Tibial artery (tissue), 4 donors: ENCODE measurements around the gene OR2T27.

Source experiments
- DNase-seq, 2 donors: peaks; one replicate each; pipeline ENCODE4 v3.0.0-alpha.2; 2019
- H3K27ac ChIP-seq, 2 donors: fragments of 200-600 bp; sonication (generic) in 1 of 2; 1 replicate in 1 of 2; 2 replicates in 1 of 2; pipeline ENCODE4 v1.5.1; 2018 to 2019; ENCODE audit warnings: mild to moderate bottlenecking in 1 of 2
- H3K27me3 ChIP-seq, 2 donors: fragments of 200-600 bp; sonication (generic) in 1 of 2; one replicate each; pipeline versions ENCODE4 v1.5.1 to v1.6.0; 2016 to 2019
- H3K36me3 ChIP-seq, 3 donors: fragments of 200-600 bp; sonication (generic) in 2 of 3; one replicate each; pipeline ENCODE4 v1.5.1; 2016 to 2019; ENCODE audit warnings: mild to moderate bottlenecking in 2 of 3
- H3K4me1 ChIP-seq, 4 donors: fragments of 200-600 bp; sonication (generic) in 2 of 4; 1 replicate in 3 of 4; 2 replicates in 1 of 4; pipeline ENCODE4 v1.5.1; 2016 to 2019
- H3K4me3 ChIP-seq, 2 donors: fragments of 200-600 bp; sonication (generic) in 1 of 2; 1 replicate in 1 of 2; 2 replicates in 1 of 2; pipeline ENCODE4 v1.5.1; 2018 to 2019; ENCODE audit warnings: mild to moderate bottlenecking in 2 of 2
- H3K9me3 ChIP-seq, 3 donors: fragments of 200-600 bp; sonication (generic) in 1 of 3; one replicate each; pipeline ENCODE4 v1.5.1; 2016 to 2019
- intact Hi-C: fragments of 100-400 bp; cut with DNase I; formaldehyde crosslinking; loops from one replicate; pipeline ENCODE4 v1.15.0; 2023; ENCODE audit warnings: low total_unique reads
- TF ChIP-seq, protein P1 (sequence below), 2 experiments: fragments of 200-600 bp in 1 of 2; fragments of 450-650 bp in 1 of 2; IDR thresholded peaks; one replicate each; pipeline ENCODE4 v1.5.1; 2017 to 2019; ENCODE audit warnings: antibody characterized with exemption in 2 of 2, mild to moderate bottlenecking in 1 of 2, moderate library complexity in 1 of 2

Gene OR2T27

DNA sequence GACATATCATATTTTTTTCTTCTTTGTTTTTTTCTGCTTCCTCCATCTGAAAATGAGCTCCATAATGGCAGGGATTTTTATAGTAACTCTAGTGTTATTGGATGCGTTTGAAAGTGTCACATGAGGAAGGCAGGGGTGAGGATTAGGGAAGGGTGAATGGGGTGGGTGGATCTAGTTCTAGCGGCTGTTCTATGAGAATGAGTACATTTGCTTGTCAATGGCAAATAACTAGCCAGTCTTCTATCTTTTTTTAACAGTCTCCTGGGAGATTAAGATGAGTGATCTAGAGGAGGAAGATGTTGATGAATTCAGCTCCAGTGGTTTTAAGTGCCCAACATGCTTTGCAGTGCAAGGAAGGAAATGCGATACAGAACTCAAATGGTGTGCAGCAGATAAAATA lies 41.4 kb upstream of the OR2T27 start:
- H3K9me3 ChIP-seq, result peaks cover 0 to 6% (median 0%) of the 10 kb centered on the region in 3 donors
- no peaks in the 10 kb centered on the region for H3K27me3 ChIP-seq
- no peak for DNase-seq
- H3K4me1 ChIP-seq, result peaks cover 0 to 7% (median 0%) of the 10 kb centered on the region in 4 donors
- no peaks in the 10 kb centered on the region for H3K36me3 ChIP-seq
- no peak overlapping the region for H3K27ac ChIP-seq
- TF ChIP-seq, protein P1, sequence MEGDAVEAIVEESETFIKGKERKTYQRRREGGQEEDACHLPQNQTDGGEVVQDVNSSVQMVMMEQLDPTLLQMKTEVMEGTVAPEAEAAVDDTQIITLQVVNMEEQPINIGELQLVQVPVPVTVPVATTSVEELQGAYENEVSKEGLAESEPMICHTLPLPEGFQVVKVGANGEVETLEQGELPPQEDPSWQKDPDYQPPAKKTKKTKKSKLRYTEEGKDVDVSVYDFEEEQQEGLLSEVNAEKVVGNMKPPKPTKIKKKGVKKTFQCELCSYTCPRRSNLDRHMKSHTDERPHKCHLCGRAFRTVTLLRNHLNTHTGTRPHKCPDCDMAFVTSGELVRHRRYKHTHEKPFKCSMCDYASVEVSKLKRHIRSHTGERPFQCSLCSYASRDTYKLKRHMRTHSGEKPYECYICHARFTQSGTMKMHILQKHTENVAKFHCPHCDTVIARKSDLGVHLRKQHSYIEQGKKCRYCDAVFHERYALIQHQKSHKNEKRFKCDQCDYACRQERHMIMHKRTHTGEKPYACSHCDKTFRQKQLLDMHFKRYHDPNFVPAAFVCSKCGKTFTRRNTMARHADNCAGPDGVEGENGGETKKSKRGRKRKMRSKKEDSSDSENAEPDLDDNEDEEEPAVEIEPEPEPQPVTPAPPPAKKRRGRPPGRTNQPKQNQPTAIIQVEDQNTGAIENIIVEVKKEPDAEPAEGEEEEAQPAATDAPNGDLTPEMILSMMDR (IDR thresholded peaks at IDR 0.05), result no peak
- no peak overlapping the region for H3K4me3 ChIP-seq
- intact Hi-C loops, result no loop called here

DNA sequence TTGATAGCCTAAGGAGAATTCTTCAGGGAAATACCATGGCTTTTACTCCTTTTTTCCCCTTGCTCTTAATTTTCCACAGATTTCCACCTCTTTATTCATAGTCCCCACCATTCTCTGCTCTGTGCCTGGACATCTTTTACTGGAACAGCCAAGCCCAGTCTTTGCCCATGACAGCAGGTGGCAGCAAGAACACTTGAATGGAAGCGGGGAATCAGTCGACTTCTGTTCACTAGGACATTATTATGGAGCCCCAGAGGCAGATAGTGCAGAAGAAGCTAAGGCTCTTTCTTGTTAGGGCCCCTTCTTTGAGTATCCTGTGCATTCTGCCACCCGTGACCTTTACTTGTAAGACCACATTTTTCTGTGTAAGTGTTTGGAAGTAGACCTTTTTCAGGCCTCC lies 40.9 kb upstream of the OR2T27 start:
- no peak for DNase-seq
- Histone ChIP-seq H3K27me3 (no peaks in the 10 kb centered on the region), H3K4me1 (peaks cover 0 to 7% (median 0%) of the 10 kb centered on the region in 4 donors), H3K4me3 (no peak overlapping the region), H3K27ac (no peak overlapping the region), H3K36me3 (no peaks in the 10 kb centered on the region), H3K9me3 (peaks cover 0 to 11% (median 0%) of the 10 kb centered on the region in 3 donors)
- intact Hi-C loops, result no loop called here
- TF ChIP-seq, protein P1 (IDR thresholded peaks at IDR 0.05), result no peak

DNA sequence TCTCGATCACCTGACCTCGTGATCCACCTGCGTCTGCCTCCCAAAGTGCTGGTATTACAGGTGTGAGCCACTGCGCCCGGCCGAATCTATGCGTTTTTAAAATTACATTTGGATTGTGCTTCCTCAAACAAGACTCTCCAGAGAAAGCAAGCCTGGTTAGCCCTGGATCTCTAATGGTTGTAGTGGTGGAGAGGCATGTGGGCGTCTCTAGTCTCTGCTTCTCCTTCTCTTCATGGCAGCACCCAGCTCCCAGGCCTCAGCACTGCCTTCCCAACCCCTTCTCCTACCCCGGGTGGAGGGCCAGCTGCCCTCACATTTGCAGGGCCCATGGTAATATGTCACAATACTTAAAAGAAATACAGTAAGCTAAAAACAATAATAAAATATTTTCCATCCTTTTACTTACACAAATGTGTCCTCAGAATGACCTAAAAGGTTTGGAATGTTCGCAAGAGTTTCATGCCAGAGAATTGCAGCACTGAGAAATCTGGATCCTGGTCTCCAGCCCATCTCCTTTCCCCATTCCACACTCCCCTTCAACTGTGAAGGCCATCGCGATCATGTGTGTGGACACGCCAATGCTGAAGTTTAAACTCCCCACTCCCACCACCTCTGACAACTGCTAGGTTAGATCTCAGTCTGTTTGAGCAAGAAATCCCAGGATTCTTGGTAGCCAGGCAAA lies 40.3 kb upstream of the OR2T27 start:
- H3K27me3 ChIP-seq, result no peaks in the 10 kb centered on the region
- H3K4me3 ChIP-seq, result no peak overlapping the region
- DNase-seq, result no peak
- H3K9me3 ChIP-seq, result peaks cover 0 to 11% (median 0%) of the 10 kb centered on the region in 3 donors
- peaks cover 0 to 7% (median 0%) of the 10 kb centered on the region in 4 donors for H3K4me1 ChIP-seq
- intact Hi-C loops, result no loop called here
- no peak overlapping the region for H3K27ac ChIP-seq
- TF ChIP-seq, protein P1 (IDR thresholded peaks at IDR 0.05), result no peak
- H3K36me3 ChIP-seq, result no peaks in the 10 kb centered on the region

DNA sequence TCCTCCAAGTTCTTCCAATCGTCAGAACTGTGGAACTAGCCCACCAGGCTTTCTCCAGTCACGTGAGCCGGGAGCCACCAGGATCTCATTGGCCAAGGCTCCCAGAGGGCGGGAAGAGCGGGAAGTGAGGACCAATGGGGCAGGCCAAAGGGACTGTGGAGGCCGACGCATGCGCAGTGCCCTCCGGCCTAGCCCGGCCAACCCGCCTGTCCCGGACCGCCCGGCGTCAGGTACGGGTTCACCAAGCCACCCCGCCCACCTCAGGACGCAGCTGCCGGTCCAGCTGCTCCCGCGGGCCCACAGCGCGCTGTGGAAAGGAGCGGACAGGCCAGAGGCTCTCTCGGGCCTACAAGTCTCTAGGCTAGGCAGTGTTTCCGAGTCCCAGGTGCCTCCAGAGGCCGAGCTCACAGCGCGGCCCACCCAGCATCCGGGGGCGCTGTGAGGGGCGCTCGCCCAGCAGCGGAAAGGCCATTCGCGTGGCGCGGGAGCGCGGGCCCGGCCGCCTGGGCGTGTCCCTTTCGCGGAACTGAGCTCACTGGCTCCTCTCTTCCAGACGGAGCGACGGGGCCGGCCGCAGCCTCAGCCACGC lies 36.3 kb upstream of the OR2T27 start:
- peaks cover 0 to 11% (median 0%) of the 10 kb centered on the region in 3 donors for H3K9me3 ChIP-seq
- H3K27ac ChIP-seq, result no peak overlapping the region
- H3K4me1 ChIP-seq, result peaks cover 0 to 7% (median 0%) of the 10 kb centered on the region in 4 donors
- TF ChIP-seq, protein P1 (IDR thresholded peaks at IDR 0.05), result no peak
- intact Hi-C loops, result no loop called here
- no peaks in the 10 kb centered on the region for H3K27me3 ChIP-seq
- DNase-seq, result no peak
- H3K36me3 ChIP-seq, result no peaks in the 10 kb centered on the region
- no peak overlapping the region for H3K4me3 ChIP-seq

DNA sequence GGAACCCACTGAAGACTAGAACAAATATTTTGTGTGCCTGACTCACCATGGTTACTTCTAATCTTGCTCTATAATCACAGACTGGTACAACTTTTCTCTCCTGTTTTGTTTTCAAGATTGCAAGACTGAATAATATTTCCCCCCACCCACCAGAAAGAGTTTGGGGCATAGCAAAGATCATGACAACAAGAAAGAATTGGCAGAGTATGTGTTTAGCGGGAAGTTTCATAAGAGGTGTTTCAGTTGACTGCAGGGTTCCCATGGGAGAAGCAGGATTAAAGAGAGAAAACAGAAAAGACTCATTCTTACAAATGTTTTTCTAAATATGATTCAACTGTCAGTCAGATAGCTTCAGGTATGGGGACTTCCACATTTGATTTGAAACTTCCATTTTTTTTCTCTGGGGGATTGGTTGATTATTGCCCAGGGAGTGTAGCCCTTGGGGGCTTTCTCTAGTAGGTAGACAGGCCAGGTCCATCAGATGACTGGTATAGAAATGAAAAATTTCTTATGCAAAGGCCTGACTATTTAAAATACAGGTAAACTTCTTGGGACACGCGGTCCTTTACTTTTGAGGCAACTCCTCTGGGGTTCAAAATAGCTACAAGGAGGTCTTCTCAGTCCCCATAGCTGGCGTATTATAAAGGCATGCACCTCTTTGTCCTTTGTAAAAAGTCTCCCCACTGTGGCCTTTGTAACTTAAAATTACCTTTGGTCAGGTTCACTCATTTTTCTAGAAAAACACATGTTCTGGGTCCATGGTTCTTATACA lies 33.4 kb upstream of the OR2T27 start:
- intact Hi-C loops, result no loop called here
- peaks cover 0 to 11% (median 0%) of the 10 kb centered on the region in 3 donors for H3K9me3 ChIP-seq
- H3K27me3 ChIP-seq, result no peaks in the 10 kb centered on the region
- TF ChIP-seq, protein P1 (IDR thresholded peaks at IDR 0.05), result no peak
- no peak overlapping the region for H3K27ac ChIP-seq
- DNase-seq, result no peak
- H3K4me1 ChIP-seq, result no peaks in the 10 kb centered on the region
- no peak overlapping the region for H3K4me3 ChIP-seq
- H3K36me3 ChIP-seq, result no peaks in the 10 kb centered on the region
